ENCODE results near the gene TCERG1. TPM values are rescaled to one million over a fixed set of nuclear protein-coding genes. Genes with fewer than 3 reads are reported as not detected.

The TCERG1 gene
- polyA plus RNA-seq, 1 donor from 2014 or later = 238 TPM

GRCh38 chr5:146409054-146409671 is 38.0 kb upstream of the TCERG1 start:
- H3F3A ChIP-seq (ENCODE audit: insufficient read depth, low read length, poor library complexity, severe bottlenecking) = no peaks in the 10 kb centered on the region
- no peak overlapping the region for H3K9ac ChIP-seq (ENCODE audit: low read length)
- H3K4me3 ChIP-seq (ENCODE audit: low read length) = no peak overlapping the region
- no peaks in the 10 kb centered on the region for H3K27me3 ChIP-seq (ENCODE audit: insufficient read depth, low read depth, low read length)
- H3K79me2 ChIP-seq (replicated peaks; ENCODE audit: insufficient read depth, low read length) = no peaks in the 10 kb centered on the region
- no peak overlapping the region for H3K4me2 ChIP-seq (ENCODE audit: low read length)
- no peak overlapping the region for H2AFZ ChIP-seq (ENCODE audit: low read depth, low read length)
- H3K36me3 ChIP-seq (ENCODE audit: insufficient read depth, low read length) = no peaks in the 10 kb centered on the region
- no peaks in the 10 kb centered on the region for H4K20me1 ChIP-seq (ENCODE audit: insufficient read depth)
- no peak overlapping the region for H3K27ac ChIP-seq (ENCODE audit: low read length)
- TF ChIP-seq MXI1 (conservative IDR thresholded peaks at IDR 0.05; ENCODE audit: poor library complexity, severe bottlenecking) (no peak), EP300 (conservative IDR thresholded peaks at IDR 0.05; ENCODE audit: poor library complexity, severe bottlenecking) (no peak), POLR2AphosphoS5 (IDR thresholded peaks at IDR 0.05) (no peak), CTCF (IDR thresholded peaks at IDR 0.05; ENCODE audit: poor library complexity, severe bottlenecking) (no peak), SMC3 (conservative IDR thresholded peaks at IDR 0.05; ENCODE audit: poor library complexity) (no peak), REST (IDR thresholded peaks at IDR 0.05; ENCODE audit: borderline replicate concordance) (no peak), EZH2 (IDR thresholded peaks at IDR 0.05; ENCODE audit: borderline replicate concordance, insufficient read depth, low read length, poor library complexity, severe bottlenecking) (no peak), RAD21 (conservative IDR thresholded peaks at IDR 0.05) (no peak), TAF1 (IDR thresholded peaks at IDR 0.05; ENCODE audit: low read depth) (no peak)
- no peaks in the 10 kb centered on the region for H3K9me2 ChIP-seq (ENCODE audit: insufficient read depth, low read length)
- H3K9me3 ChIP-seq (ENCODE audit: low read length) = no peaks in the 10 kb centered on the region

- no peaks in the 10 kb centered on the region for H3K9me3 ChIP-seq (ENCODE audit: low read length)
- TF ChIP-seq MXI1 (conservative IDR thresholded peaks at IDR 0.05; ENCODE audit: poor library complexity, severe bottlenecking) (no peak), POLR2AphosphoS5 (IDR thresholded peaks at IDR 0.05) (no peak), EZH2 (IDR thresholded peaks at IDR 0.05; ENCODE audit: borderline replicate concordance, insufficient read depth, low read length, poor library complexity, severe bottlenecking) (no peak), TAF1 (IDR thresholded peaks at IDR 0.05; ENCODE audit: low read depth) (no peak), RAD21 (conservative IDR thresholded peaks at IDR 0.05) (no peak), REST (IDR thresholded peaks at IDR 0.05; ENCODE audit: borderline replicate concordance) (no peak), EP300 (conservative IDR thresholded peaks at IDR 0.05; ENCODE audit: poor library complexity, severe bottlenecking) (no peak)
- H3F3A ChIP-seq (ENCODE audit: insufficient read depth, low read length, poor library complexity, severe bottlenecking) = no peaks in the 10 kb centered on the region
- no peaks in the 10 kb centered on the region for H3K36me3 ChIP-seq (ENCODE audit: insufficient read depth, low read length)
- no peaks in the 10 kb centered on the region for H3K27me3 ChIP-seq (ENCODE audit: insufficient read depth, low read depth, low read length)
- no peak overlapping the region for H3K4me2 ChIP-seq (ENCODE audit: low read length)
- H4K20me1 ChIP-seq (ENCODE audit: insufficient read depth) = no peaks in the 10 kb centered on the region
- H3K9me2 ChIP-seq (ENCODE audit: insufficient read depth, low read length) = no peaks in the 10 kb centered on the region
- no peak overlapping the region for H3K9ac ChIP-seq (ENCODE audit: low read length)
- no peak overlapping the region for H3K4me3 ChIP-seq (ENCODE audit: low read length)
- H3K27ac ChIP-seq (ENCODE audit: low read length) = no peak overlapping the region
- H2AFZ ChIP-seq (ENCODE audit: low read depth, low read length) = no peak overlapping the region
- no peaks in the 10 kb centered on the region for H3K79me2 ChIP-seq (replicated peaks; ENCODE audit: insufficient read depth, low read length)
Observed at GRCh38 chr5:146410272-146410671, 36.9 kb upstream of the TCERG1 start.

All from neural cell (in vitro differentiated cells).